ENCODE data around the gene PLIN1.

PLIN1 gene

GRCh38 chr15:89641053-89641452, 38.1 kb downstream of the PLIN1 start:
- peaks cover 50% of the 10 kb centered on the region for H3K36me3 ChIP-seq (ENCODE audit: control insufficient read depth, insufficient read depth, low read length)

GRCh38 chr15:89640245-89640644, 38.9 kb downstream of the PLIN1 start:
- H3K27me3 ChIP-seq (ENCODE audit: control insufficient read depth, insufficient read depth, low read length), result no peaks in the 10 kb centered on the region
- no peak overlapping the region for H3K4me3 ChIP-seq (ENCODE audit: low read depth, low read length)
- H3K4me1 ChIP-seq (ENCODE audit: control insufficient read depth, insufficient read depth, low read length), result no peaks in the 10 kb centered on the region
- H3K9me3 ChIP-seq (ENCODE audit: control insufficient read depth, insufficient read depth, low read length), result no peaks in the 10 kb centered on the region
- H3K9ac ChIP-seq (ENCODE audit: low read depth, low read length), result no peak overlapping the region
- no peak overlapping the region for H3K27ac ChIP-seq (ENCODE audit: low read depth, low read length)
- H3K36me3 ChIP-seq (ENCODE audit: control insufficient read depth, insufficient read depth, low read length), result peaks cover 42% of the 10 kb centered on the region

More at GRCh38 chr15:89641053-89641452, 38.1 kb downstream of the PLIN1 start:
- no peaks in the 10 kb centered on the region for H3K9me3 ChIP-seq (ENCODE audit: control insufficient read depth, insufficient read depth, low read length)
- H3K9ac ChIP-seq (ENCODE audit: low read depth, low read length), result no peak overlapping the region
- no peak overlapping the region for H3K27ac ChIP-seq (ENCODE audit: low read depth, low read length)
- no peaks in the 10 kb centered on the region for H3K27me3 ChIP-seq (ENCODE audit: control insufficient read depth, insufficient read depth, low read length)
- H3K4me3 ChIP-seq (ENCODE audit: low read depth, low read length), result no peak overlapping the region
- no peaks in the 10 kb centered on the region for H3K4me1 ChIP-seq (ENCODE audit: control insufficient read depth, insufficient read depth, low read length)

GRCh38 chr15:89633585-89633984, 45.6 kb downstream of the PLIN1 start:
- Histone ChIP-seq H3K9ac (ENCODE audit: low read depth, low read length) (no peak overlapping the region), H3K27ac (ENCODE audit: low read depth, low read length) (no peak overlapping the region), H3K9me3 (ENCODE audit: control insufficient read depth, insufficient read depth, low read length) (peaks cover 15% of the 10 kb centered on the region), H3K4me3 (ENCODE audit: low read depth, low read length) (no peak overlapping the region; the same call in 1 of the 2 replicates), H3K27me3 (ENCODE audit: control insufficient read depth, insufficient read depth, low read length) (no peaks in the 10 kb centered on the region), H3K4me1 (ENCODE audit: control insufficient read depth, insufficient read depth, low read length) (no peaks in the 10 kb centered on the region), H3K36me3 (ENCODE audit: control insufficient read depth, insufficient read depth, low read length) (peaks cover 49% of the 10 kb centered on the region)

- H3K36me3 ChIP-seq (ENCODE audit: control insufficient read depth, insufficient read depth, low read length), result peaks cover 57% of the 10 kb centered on the region
- no peaks in the 10 kb centered on the region for H3K4me1 ChIP-seq (ENCODE audit: control insufficient read depth, insufficient read depth, low read length)
- H3K27ac ChIP-seq (ENCODE audit: low read depth, low read length), result no peak overlapping the region
- H3K9me3 ChIP-seq (ENCODE audit: control insufficient read depth, insufficient read depth, low read length), result peaks cover 15% of the 10 kb centered on the region
- H3K4me3 ChIP-seq (ENCODE audit: low read depth, low read length), result no peak overlapping the region
- no peaks in the 10 kb centered on the region for H3K27me3 ChIP-seq (ENCODE audit: control insufficient read depth, insufficient read depth, low read length)
- H3K9ac ChIP-seq (ENCODE audit: low read depth, low read length), result no peak overlapping the region
Observed at GRCh38 chr15:89632563-89633430, 46.4 kb downstream of the PLIN1 start.

- H3K36me3 ChIP-seq (ENCODE audit: control insufficient read depth, insufficient read depth, low read length), result peaks cover 66% of the 10 kb centered on the region
- H3K4me1 ChIP-seq (ENCODE audit: control insufficient read depth, insufficient read depth, low read length), result no peaks in the 10 kb centered on the region
- no peak overlapping the region for H3K9ac ChIP-seq (ENCODE audit: low read depth, low read length)
- H3K27ac ChIP-seq (ENCODE audit: low read depth, low read length), result no peak overlapping the region
- no peak overlapping the region for H3K4me3 ChIP-seq (ENCODE audit: low read depth, low read length)
- peaks cover 15% of the 10 kb centered on the region for H3K9me3 ChIP-seq (ENCODE audit: control insufficient read depth, insufficient read depth, low read length)
- no peaks in the 10 kb centered on the region for H3K27me3 ChIP-seq (ENCODE audit: control insufficient read depth, insufficient read depth, low read length)
Observed at GRCh38 chr15:89631902-89632264, 47.3 kb downstream of the PLIN1 start.

GRCh38 chr15:89630974-89631901, 47.9 kb downstream of the PLIN1 start:
- Histone ChIP-seq H3K4me3 (ENCODE audit: low read depth, low read length) (no peak overlapping the region), H3K9me3 (ENCODE audit: control insufficient read depth, insufficient read depth, low read length) (peaks cover 15% of the 10 kb centered on the region), H3K27ac (ENCODE audit: low read depth, low read length) (no peak overlapping the region), H3K9ac (ENCODE audit: low read depth, low read length) (no peak overlapping the region), H3K36me3 (ENCODE audit: control insufficient read depth, insufficient read depth, low read length) (peaks cover 73% of the 10 kb centered on the region), H3K27me3 (ENCODE audit: control insufficient read depth, insufficient read depth, low read length) (no peaks in the 10 kb centered on the region), H3K4me1 (ENCODE audit: control insufficient read depth, insufficient read depth, low read length) (no peaks in the 10 kb centered on the region)

GRCh38 chr15:89630260-89630659, 48.9 kb downstream of the PLIN1 start:
- Histone ChIP-seq H3K4me3 (ENCODE audit: low read depth, low read length) (no peak overlapping the region), H3K27me3 (ENCODE audit: control insufficient read depth, insufficient read depth, low read length) (no peaks in the 10 kb centered on the region), H3K36me3 (ENCODE audit: control insufficient read depth, insufficient read depth, low read length) (peaks cover 82% of the 10 kb centered on the region), H3K9me3 (ENCODE audit: control insufficient read depth, insufficient read depth, low read length) (peaks cover 15% of the 10 kb centered on the region), H3K9ac (ENCODE audit: low read depth, low read length) (no peak overlapping the region), H3K4me1 (ENCODE audit: control insufficient read depth, insufficient read depth, low read length) (no peaks in the 10 kb centered on the region), H3K27ac (ENCODE audit: low read depth, low read length) (no peak overlapping the region)

- Histone ChIP-seq H3K9ac (ENCODE audit: low read depth, low read length) (no peak overlapping the region), H3K36me3 (ENCODE audit: control insufficient read depth, insufficient read depth, low read length) (peaks cover 87% of the 10 kb centered on the region), H3K9me3 (ENCODE audit: control insufficient read depth, insufficient read depth, low read length) (peaks cover 15% of the 10 kb centered on the region), H3K4me1 (ENCODE audit: control insufficient read depth, insufficient read depth, low read length) (no peaks in the 10 kb centered on the region), H3K27me3 (ENCODE audit: control insufficient read depth, insufficient read depth, low read length) (no peaks in the 10 kb centered on the region), H3K4me3 (ENCODE audit: low read depth, low read length) (no peak overlapping the region), H3K27ac (ENCODE audit: low read depth, low read length) (no peak overlapping the region)
Observed at GRCh38 chr15:89629829-89630228, 49.3 kb downstream of the PLIN1 start.

GRCh38 chr15:89628806-89629715, 50.1 kb downstream of the PLIN1 start:
- Histone ChIP-seq H3K4me3 (ENCODE audit: low read depth, low read length) (no peak overlapping the region), H3K27me3 (ENCODE audit: control insufficient read depth, insufficient read depth, low read length) (no peaks in the 10 kb centered on the region), H3K4me1 (ENCODE audit: control insufficient read depth, insufficient read depth, low read length) (no peaks in the 10 kb centered on the region), H3K9me3 (ENCODE audit: control insufficient read depth, insufficient read depth, low read length) (peaks cover 15% of the 10 kb centered on the region), H3K27ac (ENCODE audit: low read depth, low read length) (no peak overlapping the region), H3K9ac (ENCODE audit: low read depth, low read length) (no peak overlapping the region), H3K36me3 (ENCODE audit: control insufficient read depth, insufficient read depth, low read length) (peaks cover 94% of the 10 kb centered on the region)

- Histone ChIP-seq H3K9ac (ENCODE audit: low read depth, low read length) (no peak overlapping the region), H3K4me1 (ENCODE audit: control insufficient read depth, insufficient read depth, low read length) (no peaks in the 10 kb centered on the region), H3K36me3 (ENCODE audit: control insufficient read depth, insufficient read depth, low read length) (peaks cover 96% of the 10 kb centered on the region), H3K27ac (ENCODE audit: low read depth, low read length) (no peak overlapping the region), H3K27me3 (ENCODE audit: control insufficient read depth, insufficient read depth, low read length) (no peaks in the 10 kb centered on the region), H3K9me3 (ENCODE audit: control insufficient read depth, insufficient read depth, low read length) (peaks cover 9% of the 10 kb centered on the region), H3K4me3 (ENCODE audit: low read depth, low read length) (no peak overlapping the region)
Observed at GRCh38 chr15:89628301-89628700, 50.9 kb downstream of the PLIN1 start.

Measured in HUES48 (cell line).